DOHH2 (cell line): Measurements from ENCODE around the gene SLC35F4.

Source experiments
- EZH2phosphoT487 ChIP-seq: fragments of 200-600 bp; sonication (generic); IDR thresholded peaks from 2 replicates; pipeline ENCODE4 v1.6.1; 2017; ENCODE audit warnings: borderline replicate concordance, mild to moderate bottlenecking, antibody characterized with exemption, low read length, moderate library complexity, mixed read lengths
- TF ChIP-seq, protein P1 (sequence below): fragments of 200-600 bp; sonication (generic); IDR thresholded peaks from one replicate; pipeline ENCODE4 v1.5.1; 2014; ENCODE audit warnings: antibody characterized with exemption, mild to moderate bottlenecking, low read depth, low read length; ENCODE audit not compliant: poor library complexity, severe bottlenecking

DNA sequence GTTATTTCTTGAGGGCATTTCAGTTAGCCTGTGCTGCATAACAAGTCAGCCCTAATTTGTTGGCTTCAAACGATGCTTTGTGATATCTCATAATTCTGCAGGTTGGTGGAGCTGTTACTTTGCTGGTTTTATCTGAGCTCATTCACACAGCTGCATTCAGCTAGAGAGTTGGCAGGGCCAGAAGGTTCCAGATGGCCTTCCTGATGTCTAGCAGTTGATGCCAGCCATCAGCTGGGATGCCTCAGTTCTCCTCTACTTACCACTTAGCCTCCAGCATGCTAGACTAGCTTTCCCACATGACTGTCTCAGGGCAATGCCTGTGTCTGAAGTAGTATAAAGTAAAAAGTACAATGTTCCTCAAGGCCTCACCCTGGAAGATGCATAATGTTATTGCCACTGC, 130.6 kb downstream of the SLC35F4 start:
- TF ChIP-seq, protein P1, sequence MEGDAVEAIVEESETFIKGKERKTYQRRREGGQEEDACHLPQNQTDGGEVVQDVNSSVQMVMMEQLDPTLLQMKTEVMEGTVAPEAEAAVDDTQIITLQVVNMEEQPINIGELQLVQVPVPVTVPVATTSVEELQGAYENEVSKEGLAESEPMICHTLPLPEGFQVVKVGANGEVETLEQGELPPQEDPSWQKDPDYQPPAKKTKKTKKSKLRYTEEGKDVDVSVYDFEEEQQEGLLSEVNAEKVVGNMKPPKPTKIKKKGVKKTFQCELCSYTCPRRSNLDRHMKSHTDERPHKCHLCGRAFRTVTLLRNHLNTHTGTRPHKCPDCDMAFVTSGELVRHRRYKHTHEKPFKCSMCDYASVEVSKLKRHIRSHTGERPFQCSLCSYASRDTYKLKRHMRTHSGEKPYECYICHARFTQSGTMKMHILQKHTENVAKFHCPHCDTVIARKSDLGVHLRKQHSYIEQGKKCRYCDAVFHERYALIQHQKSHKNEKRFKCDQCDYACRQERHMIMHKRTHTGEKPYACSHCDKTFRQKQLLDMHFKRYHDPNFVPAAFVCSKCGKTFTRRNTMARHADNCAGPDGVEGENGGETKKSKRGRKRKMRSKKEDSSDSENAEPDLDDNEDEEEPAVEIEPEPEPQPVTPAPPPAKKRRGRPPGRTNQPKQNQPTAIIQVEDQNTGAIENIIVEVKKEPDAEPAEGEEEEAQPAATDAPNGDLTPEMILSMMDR = no peak
- no peak for TF ChIP-seq EZH2phosphoT487
